ENCODE results near the gene LAD1. TPM values are rescaled to one million over a fixed set of nuclear protein-coding genes. Genes with fewer than 3 reads are reported as not detected.

The LAD1 gene
- total RNA-seq, 1 donor from 2014 or later: 1.2 TPM

GRCh38 chr1:201423655-201424054 lies 24.5 kb upstream of the LAD1 start:
- Histone ChIP-seq H3K27me3 (ENCODE audit: insufficient read depth, low read length) (no peaks in the 10 kb centered on the region), H4K20me1 (ENCODE audit: insufficient read depth, low read length) (no peaks in the 10 kb centered on the region), H3K27ac (ENCODE audit: low read depth, low read length) (no peak overlapping the region), H3K36me3 (ENCODE audit: insufficient read depth, low read length) (no peaks in the 10 kb centered on the region), H3K9me3 (ENCODE audit: insufficient read depth, low read depth, low read length) (peaks cover 5% of the 10 kb centered on the region), H3K4me2 (ENCODE audit: low read length) (no peak overlapping the region), H3K9ac (ENCODE audit: low read length) (no peak overlapping the region), H3K79me2 (ENCODE audit: insufficient read depth, low read length) (no peaks in the 10 kb centered on the region), H3K4me3 (ENCODE audit: insufficient read depth, low read depth, low read length) (no peak overlapping the region), H3K4me1 (ENCODE audit: insufficient read depth, low read length) (no peaks in the 10 kb centered on the region), H2AFZ (ENCODE audit: low read depth, low read length) (no peak overlapping the region)
- H3K27me3 Mint-ChIP-seq (ENCODE audit: low read depth, unreplicated experiment): peaks cover 28% of the 10 kb centered on the region
- H3K27ac Mint-ChIP-seq (ENCODE audit: unreplicated experiment): no peak overlapping the region
- DNase-seq (ENCODE audit: low read depth): no peak
- peaks cover 13% of the 10 kb centered on the region for H3K4me1 Mint-ChIP-seq (ENCODE audit: low read depth, unreplicated experiment)
- peaks cover 3% of the 10 kb centered on the region for H3K9me3 Mint-ChIP-seq (ENCODE audit: unreplicated experiment)
- TF ChIP-seq CTCF (IDR thresholded peaks at IDR 0.05; ENCODE audit: insufficient read depth, low read depth, low read length): no peak
- TF ChIP-seq EZH2 (IDR thresholded peaks at IDR 0.05; ENCODE audit: insufficient read depth, low read length): no peak
- no peaks in the 10 kb centered on the region for H3K36me3 Mint-ChIP-seq (ENCODE audit: low read depth, unreplicated experiment)
- no peak for FAIRE-seq
- no peak overlapping the region for H3K4me3 Mint-ChIP-seq (ENCODE audit: unreplicated experiment)

DNA sequence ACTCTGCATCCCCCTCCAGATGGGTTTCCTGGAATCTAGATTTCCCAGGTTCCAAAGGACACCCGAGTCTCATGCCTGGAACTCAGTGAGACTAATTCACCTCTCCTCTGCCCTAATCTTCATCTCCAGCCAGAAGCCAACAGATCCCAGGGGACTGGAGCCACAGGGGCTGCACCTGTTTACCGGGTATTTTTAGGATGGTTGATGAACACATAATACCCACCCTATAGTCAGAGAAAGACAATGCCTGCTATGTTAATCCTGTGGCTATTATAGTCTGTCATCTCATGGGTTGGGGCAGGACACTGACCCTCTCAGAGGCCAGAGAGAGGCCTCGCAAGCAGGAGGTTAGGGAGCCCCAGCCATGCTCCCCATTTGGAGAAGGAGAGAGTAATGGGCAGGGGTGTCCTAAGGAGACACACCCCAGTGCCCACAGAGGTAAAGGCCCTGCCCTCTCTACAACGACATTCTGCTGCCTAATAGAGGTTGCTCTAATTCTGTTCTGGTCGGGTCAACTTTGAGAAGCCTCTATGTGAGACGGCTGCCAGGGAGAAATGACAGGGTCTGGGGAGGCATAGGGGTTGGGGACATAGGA lies 23.4 kb upstream of the LAD1 start:
- Mint-ChIP-seq H3K4me3 (ENCODE audit: unreplicated experiment) (no peak overlapping the region), H3K36me3 (ENCODE audit: low read depth, unreplicated experiment) (no peaks in the 10 kb centered on the region), H3K4me1 (ENCODE audit: low read depth, unreplicated experiment) (peaks cover 13% of the 10 kb centered on the region), H3K27me3 (ENCODE audit: low read depth, unreplicated experiment) (peaks cover 28% of the 10 kb centered on the region), H3K27ac (ENCODE audit: unreplicated experiment) (no peak overlapping the region), H3K9me3 (ENCODE audit: unreplicated experiment) (peaks cover 3% of the 10 kb centered on the region)
- Histone ChIP-seq H3K27ac (ENCODE audit: low read depth, low read length) (no peak overlapping the region), H3K27me3 (ENCODE audit: insufficient read depth, low read length) (no peaks in the 10 kb centered on the region), H3K36me3 (ENCODE audit: insufficient read depth, low read length) (no peaks in the 10 kb centered on the region), H3K4me3 (ENCODE audit: insufficient read depth, low read depth, low read length) (no peak overlapping the region), H3K79me2 (ENCODE audit: insufficient read depth, low read length) (no peaks in the 10 kb centered on the region), H4K20me1 (ENCODE audit: insufficient read depth, low read length) (no peaks in the 10 kb centered on the region), H3K4me1 (ENCODE audit: insufficient read depth, low read length) (no peaks in the 10 kb centered on the region), H3K4me2 (ENCODE audit: low read length) (no peak overlapping the region), H3K9ac (ENCODE audit: low read length) (no peak overlapping the region), H2AFZ (ENCODE audit: low read depth, low read length) (no peak overlapping the region), H3K9me3 (ENCODE audit: insufficient read depth, low read depth, low read length) (peaks cover 5% of the 10 kb centered on the region)
- FAIRE-seq (no peak), DNase-seq (ENCODE audit: low read depth) (no peak)
- no peak for TF ChIP-seq CTCF (IDR thresholded peaks at IDR 0.05; ENCODE audit: insufficient read depth, low read depth, low read length)

DNA sequence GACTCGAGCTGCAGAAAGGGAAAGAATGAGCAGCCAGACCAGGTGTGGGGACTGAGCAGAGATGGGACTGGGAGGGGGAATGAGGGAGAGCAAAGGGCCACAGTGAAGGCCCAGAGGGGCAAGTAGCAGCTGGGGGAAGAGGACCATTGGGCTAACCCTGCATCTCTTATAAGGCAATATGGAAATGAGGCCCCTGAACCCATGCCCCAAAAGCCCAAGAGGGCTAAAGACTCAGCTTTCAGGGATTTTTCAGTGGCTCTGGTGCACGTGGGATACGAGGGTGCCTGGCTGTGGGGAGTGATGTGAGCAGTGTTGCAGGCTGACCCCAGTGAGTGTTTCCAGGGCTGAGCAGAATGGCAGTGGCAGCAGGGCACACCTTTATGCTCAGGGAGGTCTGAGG lies 22.9 kb upstream of the LAD1 start:
- peaks cover 13% of the 10 kb centered on the region for H3K4me1 Mint-ChIP-seq (ENCODE audit: low read depth, unreplicated experiment)
- FAIRE-seq (no peak), DNase-seq (ENCODE audit: low read depth) (no peak)
- Histone ChIP-seq H3K9ac (ENCODE audit: low read length) (no peak overlapping the region), H3K9me3 (ENCODE audit: insufficient read depth, low read depth, low read length) (peaks cover 5% of the 10 kb centered on the region), H4K20me1 (ENCODE audit: insufficient read depth, low read length) (no peaks in the 10 kb centered on the region), H2AFZ (ENCODE audit: low read depth, low read length) (no peak overlapping the region), H3K36me3 (ENCODE audit: insufficient read depth, low read length) (no peaks in the 10 kb centered on the region), H3K27ac (ENCODE audit: low read depth, low read length) (no peak overlapping the region), H3K79me2 (ENCODE audit: insufficient read depth, low read length) (no peaks in the 10 kb centered on the region), H3K27me3 (ENCODE audit: insufficient read depth, low read length) (no peaks in the 10 kb centered on the region), H3K4me1 (ENCODE audit: insufficient read depth, low read length) (no peaks in the 10 kb centered on the region), H3K4me3 (ENCODE audit: insufficient read depth, low read depth, low read length) (no peak overlapping the region), H3K4me2 (ENCODE audit: low read length) (no peak overlapping the region)
- H3K4me3 Mint-ChIP-seq (ENCODE audit: unreplicated experiment): no peak overlapping the region
- H3K27ac Mint-ChIP-seq (ENCODE audit: unreplicated experiment): no peak overlapping the region
- no peak for TF ChIP-seq EZH2 (IDR thresholded peaks at IDR 0.05; ENCODE audit: insufficient read depth, low read length)
- TF ChIP-seq CTCF (IDR thresholded peaks at IDR 0.05; ENCODE audit: insufficient read depth, low read depth, low read length): no peak
- peaks cover 3% of the 10 kb centered on the region for H3K9me3 Mint-ChIP-seq (ENCODE audit: unreplicated experiment)
- H3K27me3 Mint-ChIP-seq (ENCODE audit: low read depth, unreplicated experiment): peaks cover 30% of the 10 kb centered on the region
- H3K36me3 Mint-ChIP-seq (ENCODE audit: low read depth, unreplicated experiment): no peaks in the 10 kb centered on the region

Data from astrocyte (in vitro differentiated cells and primary cell).